GM10248 (cell line): ENCODE data around the gene BAZ1B.

Experiments
- CTCF ChIA-PET: fragments of 300-600 bp; sonication (Branson Sonifier 250); formaldehyde crosslinking; extraction: SDS; loops from one replicate; lab custom pipeline; 2021; ENCODE audit warnings: antibody characterized with exemption; lab: Yijun Ruan, JAX
- POLR2A ChIA-PET: fragments of 350-650 bp; sonication (Branson Sonifier 250); formaldehyde crosslinking; extraction: SDS; loops from one replicate; lab custom pipeline; 2020; ENCODE audit warnings: antibody characterized with exemption; lab: Yijun Ruan, JAX
- DNase-seq: peaks from one replicate; pipeline ENCODE4 v3.0.0; 2012; ENCODE audit errors: extremely low spot score
- TF ChIP-seq, protein P1 (sequence below): IDR thresholded peaks from 2 replicates; pipeline ENCODE4 v1.5.1; 2012; ENCODE audit warnings: mild to moderate bottlenecking, low read depth; ENCODE audit errors: extremely low read depth, missing control alignments, control extremely low read depth

BAZ1B gene

DNA sequence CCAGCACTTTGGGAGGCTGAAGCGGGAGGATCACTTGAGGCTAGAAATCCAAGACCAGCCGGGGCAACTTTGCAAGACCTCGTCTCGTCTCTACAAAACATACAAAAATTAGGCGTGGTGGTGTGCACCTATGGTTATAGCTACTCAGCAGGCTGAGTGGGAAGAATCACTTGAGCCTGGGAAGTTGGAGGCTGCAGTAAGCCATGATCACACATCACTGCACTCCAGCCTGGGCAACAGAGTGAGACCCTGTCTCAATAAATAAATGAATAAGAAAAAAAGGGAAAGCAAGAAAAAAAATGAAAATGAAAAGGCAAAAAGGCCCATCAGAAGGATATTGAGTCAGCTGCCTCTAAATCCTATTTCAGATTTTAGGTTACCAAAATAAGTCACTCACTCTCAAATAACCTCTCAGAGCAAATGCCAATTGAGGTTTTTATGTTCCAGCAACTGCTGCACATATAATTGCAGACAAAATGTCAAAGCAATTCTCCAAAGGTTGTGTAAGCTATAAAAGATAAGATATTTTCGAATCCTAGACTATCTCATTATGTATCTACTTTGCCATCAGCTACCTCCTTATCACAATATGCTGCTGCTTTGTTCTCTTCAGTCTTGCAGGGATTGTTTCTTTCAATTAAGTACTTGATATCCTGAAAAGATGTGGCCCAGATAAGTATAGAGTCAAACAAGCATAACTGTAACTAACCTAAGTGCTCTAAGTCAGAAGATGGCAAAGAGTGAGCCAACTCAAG is 4.7 kb downstream of the BAZ1B start:
- TF ChIP-seq, protein P1, sequence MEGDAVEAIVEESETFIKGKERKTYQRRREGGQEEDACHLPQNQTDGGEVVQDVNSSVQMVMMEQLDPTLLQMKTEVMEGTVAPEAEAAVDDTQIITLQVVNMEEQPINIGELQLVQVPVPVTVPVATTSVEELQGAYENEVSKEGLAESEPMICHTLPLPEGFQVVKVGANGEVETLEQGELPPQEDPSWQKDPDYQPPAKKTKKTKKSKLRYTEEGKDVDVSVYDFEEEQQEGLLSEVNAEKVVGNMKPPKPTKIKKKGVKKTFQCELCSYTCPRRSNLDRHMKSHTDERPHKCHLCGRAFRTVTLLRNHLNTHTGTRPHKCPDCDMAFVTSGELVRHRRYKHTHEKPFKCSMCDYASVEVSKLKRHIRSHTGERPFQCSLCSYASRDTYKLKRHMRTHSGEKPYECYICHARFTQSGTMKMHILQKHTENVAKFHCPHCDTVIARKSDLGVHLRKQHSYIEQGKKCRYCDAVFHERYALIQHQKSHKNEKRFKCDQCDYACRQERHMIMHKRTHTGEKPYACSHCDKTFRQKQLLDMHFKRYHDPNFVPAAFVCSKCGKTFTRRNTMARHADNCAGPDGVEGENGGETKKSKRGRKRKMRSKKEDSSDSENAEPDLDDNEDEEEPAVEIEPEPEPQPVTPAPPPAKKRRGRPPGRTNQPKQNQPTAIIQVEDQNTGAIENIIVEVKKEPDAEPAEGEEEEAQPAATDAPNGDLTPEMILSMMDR, result no peak
- ChIA-PET POLR2A (no interaction called here), CTCF (no interaction called here)
- no peak for DNase-seq

DNA sequence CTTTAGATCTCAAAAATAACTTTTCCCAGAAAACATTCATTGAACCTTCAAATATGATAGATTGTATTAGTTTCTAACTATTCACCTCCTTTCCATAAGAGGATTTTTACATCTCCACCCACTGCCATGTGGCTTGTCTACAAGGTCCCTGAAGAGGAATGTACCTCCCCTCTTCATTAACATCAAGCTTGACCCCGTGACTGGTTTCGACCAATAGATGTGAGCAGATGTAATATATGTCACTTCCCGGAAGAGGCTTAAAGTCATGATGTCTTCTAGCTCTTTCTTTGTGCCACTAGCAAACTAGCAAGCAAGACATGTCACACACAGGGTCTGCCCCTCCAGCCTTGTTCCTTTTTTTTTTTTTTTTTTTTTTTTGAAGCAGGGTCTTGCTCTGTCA is 6.9 kb downstream of the BAZ1B start:
- TF ChIP-seq, protein P1, result no peak
- POLR2A ChIA-PET, result interaction anchor here (0.7 kb wide), 1 partner anchor 10 kb away, joined by 6 read pairs; no protein-coding TSS in a partner anchor

DNA sequence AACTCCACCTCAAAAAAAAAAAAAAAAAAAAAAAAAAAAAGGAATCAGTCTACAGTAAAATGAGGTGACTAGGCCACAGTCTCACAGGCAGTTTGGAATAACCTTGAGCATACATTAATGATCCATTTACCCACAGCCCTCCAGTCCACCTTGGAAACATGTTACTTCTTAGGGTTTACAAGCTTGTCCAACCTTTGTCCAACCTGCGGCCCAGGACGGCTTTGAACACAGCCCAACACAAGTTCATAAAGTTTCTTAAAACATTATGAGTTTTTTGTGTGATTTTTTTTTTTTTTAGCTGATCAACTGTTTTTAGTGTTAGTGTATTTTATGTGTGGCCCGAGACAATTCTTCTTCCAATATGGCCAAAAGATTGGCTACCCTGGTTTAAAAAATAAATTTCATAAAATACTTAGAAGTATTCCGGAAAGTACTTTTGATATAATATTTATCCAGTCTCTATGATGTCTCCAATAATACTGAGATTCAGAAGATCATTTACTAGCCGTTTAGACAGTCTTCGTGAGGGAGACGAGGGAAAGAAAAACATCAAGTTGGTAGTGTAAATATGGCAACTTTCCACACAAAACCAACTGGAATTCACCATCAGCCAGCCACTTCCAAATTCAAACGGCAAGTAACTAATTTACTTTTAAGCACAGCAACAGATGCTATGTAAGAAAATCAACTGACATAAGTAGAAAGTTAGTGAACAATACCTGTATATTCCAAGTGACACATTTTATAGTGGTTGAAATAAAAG is 9.9 kb downstream of the BAZ1B start:
- CTCF ChIA-PET, result interaction anchor here (1.2 kb wide), 1 partner anchor 10 kb away, joined by 3 read pairs; the partner anchor contains the start of gene BAZ1B
- POLR2A ChIA-PET, result interaction anchor here (0.9 kb wide), 1 partner anchor 13 kb away, joined by 3 read pairs; no protein-coding TSS in a partner anchor
- TF ChIP-seq, protein P1, result no peak

More for the DNA sequence above, 6.9 kb downstream of the BAZ1B start:
- DNase-seq, result no peak
- CTCF ChIA-PET, result interaction anchor here (1.6 kb wide), 1 partner anchor 44 kb away, joined by 5 read pairs; no protein-coding TSS in a partner anchor

DNA sequence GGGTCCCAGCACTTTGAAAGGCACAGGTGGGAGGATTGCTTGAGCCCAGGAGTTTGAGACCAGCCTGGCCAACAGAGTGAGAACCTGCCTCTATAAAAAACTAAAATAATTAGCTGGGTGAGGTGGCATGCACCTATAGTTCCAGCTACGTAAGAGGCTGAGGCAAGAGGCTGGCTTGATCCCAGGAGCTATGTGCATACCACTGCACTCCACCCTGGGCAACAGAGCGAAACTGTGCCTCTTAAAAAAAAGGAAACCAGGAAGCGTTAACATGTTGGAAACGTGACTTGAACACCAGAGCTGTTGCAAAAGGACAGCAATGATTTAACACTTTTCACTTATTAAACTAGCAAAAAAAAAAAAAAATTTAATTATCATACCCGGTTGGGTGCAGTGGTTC is 12.6 kb downstream of the BAZ1B start:
- no peak for DNase-seq
- CTCF ChIA-PET, result interaction anchor here (1.3 to 1.7 kb wide), 3 partner anchors 8 to 61 kb away, joined by 3 to 6 read pairs (median 3); no protein-coding TSS in a partner anchor
- TF ChIP-seq, protein P1, result no peak
- POLR2A ChIA-PET, result no interaction called here

More for the DNA sequence above, 9.9 kb downstream of the BAZ1B start:
- no peak for DNase-seq

DNA sequence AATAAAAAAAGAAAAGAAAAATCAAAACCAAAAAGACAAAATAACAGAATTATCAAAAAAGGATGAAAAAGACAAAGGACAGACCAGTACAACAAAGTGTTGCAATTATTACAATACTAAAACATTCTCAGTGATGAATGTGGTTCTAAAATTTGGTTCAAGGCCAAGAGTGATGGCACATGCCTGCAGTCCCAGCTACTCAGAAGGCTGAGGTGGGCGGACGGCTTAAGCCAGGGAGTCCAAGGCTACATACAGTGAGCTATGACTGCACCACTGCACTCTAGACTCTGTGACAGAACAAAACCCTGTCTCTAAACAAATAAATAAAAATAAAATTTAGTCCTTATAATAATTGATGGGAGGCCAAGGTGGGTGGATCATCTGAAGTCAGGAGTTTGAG is 14.5 kb downstream of the BAZ1B start:
- DNase-seq, result no peak
- TF ChIP-seq, protein P1, result no peak
- ChIA-PET POLR2A (no interaction called here), CTCF (no interaction called here)

DNA sequence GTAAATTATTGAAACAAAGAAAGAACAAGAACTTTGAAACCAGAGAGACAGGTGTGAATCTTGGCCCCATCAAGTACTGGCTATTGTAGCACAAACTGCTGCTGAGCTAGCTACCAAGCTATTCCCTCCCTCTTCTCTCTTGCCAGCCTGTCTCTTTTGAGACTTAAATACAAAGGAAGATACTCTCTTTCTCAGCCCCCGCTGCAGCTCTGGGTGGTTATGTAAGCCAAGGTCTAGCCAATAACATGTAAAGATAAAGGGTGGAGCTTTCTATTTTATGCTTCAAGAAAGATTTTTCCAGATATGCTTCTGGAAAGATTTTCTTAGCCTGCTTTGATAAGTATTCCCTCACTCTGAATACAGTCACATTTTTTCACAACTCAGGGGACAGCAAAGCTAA is 17.2 kb downstream of the BAZ1B start:
- ChIA-PET POLR2A (interaction anchor here (0.5 kb wide), 1 partner anchor 10 kb away, joined by 6 read pairs; no protein-coding TSS in a partner anchor), CTCF (interaction anchor here (0.6 to 1.2 kb wide), 3 partner anchors 14 to 54 kb away, joined by 3 to 4 read pairs (median 3); no protein-coding TSS in a partner anchor)
- no peak for DNase-seq
- TF ChIP-seq, protein P1, result no peak
